IMR-90 (cell line): ENCODE measurements around the gene PTK7. TPM values are rescaled to one million over a fixed set of nuclear protein-coding genes. Genes with fewer than 3 reads are reported as not detected.
"Not testable (repeated sequence)": the region's sequence is repeated elsewhere in the genome, so short reads cannot be mapped to it uniquely, and the experiment has no call there.

ENCODE experiments used
- ATAC-seq: fragments of 200-7000 bp; cut with Tn5 transposase; 2 replicates; pipeline ENCODE4 v1.9.1; 2020; ENCODE audit warnings: low read depth, mild to moderate bottlenecking, moderate library complexity
- BruUV-seq: library from RNA; stranded (reverse); fragments of 400-500 nt; replicated peaks from 2 replicates; lab custom pipeline; 2021; lab: Mats Ljungman, UMichigan
- CTCF ChIA-PET: fragments of 300-600 bp; formaldehyde crosslinking; extraction: SDS; loops from one replicate; lab custom pipeline; 2021; ENCODE audit warnings: antibody characterized with exemption; lab: Yijun Ruan, JAX
- POLR2A ChIA-PET: fragments of 300-600 bp; sonication (Branson Sonifier 250); formaldehyde crosslinking; loops from one replicate; lab custom pipeline; 2022; ENCODE audit warnings: antibody characterized with exemption; ENCODE audit not compliant: unreplicated experiment; lab: Charles Lee
- DNase-seq: peaks from one replicate; pipeline ENCODE4 v3.0.0; 2013
- H2AFZ ChIP-seq: replicated peaks from 2 replicates; pipeline ENCODE3; 2013; ENCODE audit warnings: low read length, mild to moderate bottlenecking; ENCODE audit not compliant: poor library complexity
- H2AK5ac ChIP-seq: 2 replicates; pipeline ENCODE4 v1.6.1; 2013; ENCODE audit warnings: low read depth, low read length, inconsistent platforms
- H2AK9ac ChIP-seq: replicated peaks from 2 replicates; pipeline ENCODE3; 2013; ENCODE audit warnings: mild to moderate bottlenecking, low read depth, low read length, moderate library complexity; ENCODE audit not compliant: poor library complexity
- H2BK120ac ChIP-seq: 2 replicates; pipeline ENCODE4 v1.6.1; 2013; ENCODE audit warnings: low read depth, low read length, inconsistent platforms
- H2BK15ac ChIP-seq: 3 replicates; pipeline ENCODE4 v1.6.1; 2013; ENCODE audit warnings: low read depth, low read length, inconsistent platforms
- H2BK20ac ChIP-seq: 2 replicates; pipeline ENCODE4 v1.6.1; 2013; ENCODE audit warnings: low read depth, mild to moderate bottlenecking, inconsistent platforms, low read length, moderate library complexity
- H2BK5ac ChIP-seq: 2 replicates; pipeline ENCODE4 v1.6.1; 2013; ENCODE audit warnings: mild to moderate bottlenecking, low read depth, low read length, inconsistent platforms; ENCODE audit not compliant: poor library complexity, severe bottlenecking
- H3K14ac ChIP-seq: replicated peaks from 2 replicates; pipeline ENCODE4 v1.6.1; 2013; ENCODE audit warnings: low read depth, low read length, inconsistent platforms
- H3K18ac ChIP-seq: 2 replicates; pipeline ENCODE4 v1.6.1; 2013; ENCODE audit warnings: low read depth, low read length, control low read depth
- H3K23ac ChIP-seq: 2 replicates; pipeline ENCODE4 v1.6.1; 2013; ENCODE audit warnings: low read depth, low read length, inconsistent platforms
- H3K27ac ChIP-seq: 2 replicates; pipeline ENCODE4 v1.5.1; 2013; ENCODE audit warnings: mild to moderate bottlenecking, control low read depth, low read length; ENCODE audit not compliant: insufficient read depth
- H3K27me3 ChIP-seq: 2 replicates; pipeline ENCODE4 v1.6.1; 2013; ENCODE audit warnings: low read length; ENCODE audit not compliant: control insufficient read depth, insufficient read depth
- H3K36me3 ChIP-seq: 2 replicates; pipeline ENCODE4 v1.6.1; 2013; ENCODE audit warnings: low read length, mixed read lengths; ENCODE audit not compliant: control insufficient read depth, insufficient read depth
- H3K4ac ChIP-seq: 2 replicates; pipeline ENCODE4 v1.6.1; 2013; ENCODE audit warnings: low read depth, low read length, inconsistent platforms
- H3K4me1 ChIP-seq: 2 replicates; pipeline ENCODE4 v1.6.1; 2013; ENCODE audit warnings: low read length, mixed read lengths; ENCODE audit not compliant: control insufficient read depth, insufficient read depth
- H3K4me2 ChIP-seq: 2 replicates; pipeline ENCODE4 v1.6.1; 2013; ENCODE audit warnings: low read depth, mild to moderate bottlenecking, control low read depth, low read length, moderate library complexity
- H3K4me3 ChIP-seq: 2 replicates; pipeline ENCODE4 v1.5.1; 2013; ENCODE audit warnings: low read depth, mild to moderate bottlenecking, control low read depth, low read length, moderate library complexity; ENCODE audit not compliant: insufficient read depth
- H3K56ac ChIP-seq: 2 replicates; pipeline ENCODE4 v1.6.1; 2013; ENCODE audit warnings: low read length, inconsistent platforms; ENCODE audit not compliant: insufficient read depth; ENCODE audit errors: extremely low read depth
- H3K79me1 ChIP-seq, 2 experiments: 2 replicates each; pipeline ENCODE4 v1.6.1; 2013; ENCODE audit warnings: low read length in 2 of 2, inconsistent platforms in 1 of 2, low read depth in 1 of 2
- H3K9ac ChIP-seq: 2 replicates; pipeline ENCODE4 v1.6.1; 2013; ENCODE audit warnings: low read depth, low read length, control low read depth
- H3K9me1 ChIP-seq: 2 replicates; pipeline ENCODE4 v1.6.1; 2013; ENCODE audit warnings: low read length, inconsistent platforms; ENCODE audit not compliant: insufficient read depth
- H3K9me3 ChIP-seq: 2 replicates; pipeline ENCODE4 v1.6.1; 2013; ENCODE audit warnings: low read length; ENCODE audit not compliant: control insufficient read depth, insufficient read depth
- H4K20me1 ChIP-seq: 2 replicates; pipeline ENCODE4 v1.6.1; 2013; ENCODE audit warnings: low read length, inconsistent platforms; ENCODE audit not compliant: insufficient read depth
- H4K5ac ChIP-seq: 2 replicates; pipeline ENCODE4 v1.6.1; 2013; ENCODE audit warnings: mild to moderate bottlenecking, low read depth, low read length, control low read depth
- H4K8ac ChIP-seq, 2 experiments: 2 replicates each; pipeline ENCODE4 v1.6.1; 2013; ENCODE audit warnings: low read depth in 2 of 2, low read length in 2 of 2, control low read depth in 1 of 2, inconsistent platforms in 1 of 2
- H4K91ac ChIP-seq: 2 replicates; pipeline ENCODE4 v1.6.1; 2013; ENCODE audit warnings: low read depth, low read length, inconsistent platforms; ENCODE audit not compliant: insufficient read depth
- WGBS, 2 experiments: methylation state at CpG; one replicate each; pipeline versions ENCODE4 v1.1.5 to v1.1.7; 2013; ENCODE audit warnings: missing lambda C conversion rate in 2 of 2; ENCODE audit not compliant: insufficient read length in 1 of 2; ENCODE audit errors: extremely low coverage in 2 of 2; 5-methylcytosine and 5-hydroxymethylcytosine counted together
- dilution Hi-C: fragments of 300-500 bp; cut with HindIII; formaldehyde crosslinking; loops from one replicate; pipeline ENCODE4 v1.14.3; 2018; ENCODE audit warnings: low sequenced_read_pairs; ENCODE audit not compliant: unreplicated experiment
- in situ Hi-C: fragments of 300-500 bp; cut with MboI; formaldehyde crosslinking; loops from 3 replicates; pipeline ENCODE4 v1.14.3; 2019; ENCODE audit warnings: low sequenced_read_pairs, inconsistent platforms, mixed read lengths
- intact Hi-C: fragments of 100-400 bp; cut with micrococcal nuclease; formaldehyde crosslinking; loops from 2 replicates; pipeline ENCODE4 v1.10.0; 2022
- polyA plus RNA-seq, 3 experiments: library from polyadenylated mRNA; depleted of rRNA; stranded (reverse); fragments of >200 nt; gene quantifications; 2 replicates each; pipeline ENCODE4 v1.2.3, GENCODE V29; 2012; ENCODE audit warnings: low replicate concordance in 1 of 3
- total RNA-seq: library from RNA; depleted of rRNA; stranded (reverse); fragments of >200 nt; gene quantifications from 2 replicates; pipeline ENCODE4 v1.2.3, GENCODE V29; 2012
- TF ChIP-seq, protein P1 (sequence below): fragments of 150-350 bp; IDR thresholded peaks from 2 replicates; pipeline ENCODE4 v1.6.1; 2017; ENCODE audit warnings: mild to moderate bottlenecking, antibody characterized with exemption, low read length, low read depth

Gene PTK7
- total and polyA plus RNA-seq, 2 of the 4 experiments (the other 2 are of a cell fraction) = 47.1 to 142 TPM

DNA sequence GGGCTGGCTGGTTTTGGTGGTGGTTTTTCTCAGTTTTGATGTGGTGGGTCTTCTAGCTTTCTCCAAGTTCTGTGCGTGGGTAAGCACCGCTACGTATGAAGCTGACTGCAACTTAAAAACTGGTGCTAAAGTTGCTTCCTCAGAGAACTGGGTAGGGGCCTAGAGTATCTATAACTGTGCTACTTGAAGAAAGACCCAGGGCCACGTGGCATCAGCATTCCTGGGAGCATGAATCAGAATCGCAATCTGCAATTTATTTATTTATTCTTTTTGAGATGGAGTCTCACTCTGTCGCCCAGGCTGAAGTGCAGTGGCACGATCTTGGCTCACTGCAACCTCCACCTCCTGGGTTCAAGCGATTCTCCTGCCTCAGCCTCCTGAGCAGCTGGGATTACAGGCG is 5.8 kb downstream of the PTK7 start:
- H3K56ac ChIP-seq, CTCF ChIA-PET, BruUV-seq, H3K27me3 ChIP-seq, H2BK5ac ChIP-seq, H3K9me3 ChIP-seq, H3K9me1 ChIP-seq, H2AFZ ChIP-seq, H3K4me2 ChIP-seq, intact Hi-C loops, dilution Hi-C loops, H3K9ac ChIP-seq, H2AK9ac ChIP-seq, in situ Hi-C loops, H3K36me3 ChIP-seq, H3K4me3 ChIP-seq: not testable (repeated sequence)
- Histone ChIP-seq H4K20me1 (peaks cover 62% of the 10 kb centered on the region), H3K79me1 (peaks cover 43 to 83% of the 10 kb centered on the region in 2 experiments), H3K4me1 (peaks cover 23% of the 10 kb centered on the region), H3K18ac (peak overlapping the region; percentile 7; the same call in 1 of the 2 replicates), H2BK120ac (peak overlapping the region; percentile 71), H2BK20ac (peak overlapping the region; percentile 27), H3K4ac (peak overlapping the region; percentile 38), H2AK5ac (0 out of 2 replicates have a peak overlapping the region, but pooled peaks have one; percentile 43), H4K91ac (peak overlapping the region; percentile 31; the same call in 1 of the 2 replicates), H4K5ac (peak overlapping the region; percentile 12; the same call in 1 of the 2 replicates), H3K14ac (peak overlapping the region; percentile 26), H3K27ac (0 out of 2 replicates have a peak overlapping the region, but pooled peaks have one; percentile 7), H2BK15ac (peak overlapping the region; percentile 0; the same call in 1 of the 3 replicates), H3K23ac (peak overlapping the region; percentile 48; the same call in 1 of the 2 replicates), H4K8ac (peak overlapping the region in 1 of 2 experiments; percentile 10; a peak in 3 of 4 replicates)
- 100% methylated on average over 3 of the region's 9 CpGs; no CpG with 5 or more reads in 1 of the 2 experiments for WGBS, 2 experiments
- DNase-seq (peak; percentile 43), ATAC-seq (0 out of 2 replicates have a peak, but pooled peaks have one; percentile 5)
- POLR2A ChIA-PET = interaction anchor here (0.5 kb wide), 1 partner anchor 152 kb away, joined by 4 read pairs; the partner anchor contains the start of gene CNPY3
- TF ChIP-seq, protein P1, sequence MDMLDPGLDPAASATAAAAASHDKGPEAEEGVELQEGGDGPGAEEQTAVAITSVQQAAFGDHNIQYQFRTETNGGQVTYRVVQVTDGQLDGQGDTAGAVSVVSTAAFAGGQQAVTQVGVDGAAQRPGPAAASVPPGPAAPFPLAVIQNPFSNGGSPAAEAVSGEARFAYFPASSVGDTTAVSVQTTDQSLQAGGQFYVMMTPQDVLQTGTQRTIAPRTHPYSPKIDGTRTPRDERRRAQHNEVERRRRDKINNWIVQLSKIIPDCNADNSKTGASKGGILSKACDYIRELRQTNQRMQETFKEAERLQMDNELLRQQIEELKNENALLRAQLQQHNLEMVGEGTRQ = peak; percentile 82
